HUES6 (cell line): ENCODE measurements around the gene VIM.

Experiments
- H3K27ac ChIP-seq: 2 replicates; pipeline ENCODE4 v1.7.0; 2013; ENCODE audit warnings: low read depth, mild to moderate bottlenecking, low read length, inconsistent platforms
- H3K27me3 ChIP-seq: 2 replicates; pipeline ENCODE4 v1.6.1; 2013; ENCODE audit warnings: low read length; ENCODE audit not compliant: control insufficient read depth, insufficient read depth
- H3K36me3 ChIP-seq: 2 replicates; pipeline ENCODE4 v1.6.1; 2013; ENCODE audit warnings: low read length; ENCODE audit not compliant: control insufficient read depth, insufficient read depth
- H3K4me1 ChIP-seq: 2 replicates; pipeline ENCODE4 v1.6.1; 2013; ENCODE audit warnings: low read length; ENCODE audit not compliant: control insufficient read depth, insufficient read depth
- H3K4me3 ChIP-seq: 2 replicates; pipeline ENCODE4 v1.5.1; 2013; ENCODE audit warnings: low read depth, low read length
- H3K9ac ChIP-seq: one replicate; pipeline ENCODE4 v1.6.1; 2013; ENCODE audit warnings: mild to moderate bottlenecking, low read length
- H3K9me3 ChIP-seq: 2 replicates; pipeline ENCODE4 v1.6.1; 2013; ENCODE audit warnings: low read depth, low read length; ENCODE audit not compliant: control insufficient read depth, insufficient read depth

The VIM gene

DNA sequence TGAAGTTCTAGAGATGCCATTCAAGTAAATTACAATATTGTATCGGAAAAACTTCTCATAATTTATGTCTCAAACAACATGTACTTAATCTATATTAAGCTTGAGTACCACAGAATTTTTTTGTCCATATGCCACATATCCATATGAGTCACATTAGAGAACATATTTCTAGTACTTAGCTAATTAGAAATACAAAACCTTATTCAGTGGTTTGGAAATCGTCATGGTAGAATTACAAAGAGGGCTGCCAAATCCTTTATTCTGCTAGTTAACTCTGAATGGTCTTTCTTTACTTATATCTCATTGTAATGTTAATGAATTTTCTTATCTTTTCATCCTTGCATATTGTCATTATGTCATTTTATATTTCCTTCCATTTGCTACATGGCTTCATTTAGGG lies 9.0 kb upstream of the VIM start:
- H3K4me3 ChIP-seq, result no peak overlapping the region
- no peak overlapping the region for H3K9ac ChIP-seq
- H3K4me1 ChIP-seq, result peaks cover 34% of the 10 kb centered on the region
- H3K27ac ChIP-seq, result 0 out of 2 replicates have a peak overlapping the region, but pooled peaks have one; percentile 39
- no peaks in the 10 kb centered on the region for H3K9me3 ChIP-seq
- no peaks in the 10 kb centered on the region for H3K27me3 ChIP-seq
- no peaks in the 10 kb centered on the region for H3K36me3 ChIP-seq

- H3K4me3 ChIP-seq, result no peak overlapping the region
- no peak overlapping the region for H3K27ac ChIP-seq
- no peaks in the 10 kb centered on the region for H3K36me3 ChIP-seq
- H3K27me3 ChIP-seq, result no peaks in the 10 kb centered on the region
- no peak overlapping the region for H3K9ac ChIP-seq
- H3K9me3 ChIP-seq, result no peaks in the 10 kb centered on the region
- H3K4me1 ChIP-seq, result peaks cover 21% of the 10 kb centered on the region
Measured at GRCh38 chr10:17220652-17221100, 7.4 kb upstream of the VIM start.

DNA sequence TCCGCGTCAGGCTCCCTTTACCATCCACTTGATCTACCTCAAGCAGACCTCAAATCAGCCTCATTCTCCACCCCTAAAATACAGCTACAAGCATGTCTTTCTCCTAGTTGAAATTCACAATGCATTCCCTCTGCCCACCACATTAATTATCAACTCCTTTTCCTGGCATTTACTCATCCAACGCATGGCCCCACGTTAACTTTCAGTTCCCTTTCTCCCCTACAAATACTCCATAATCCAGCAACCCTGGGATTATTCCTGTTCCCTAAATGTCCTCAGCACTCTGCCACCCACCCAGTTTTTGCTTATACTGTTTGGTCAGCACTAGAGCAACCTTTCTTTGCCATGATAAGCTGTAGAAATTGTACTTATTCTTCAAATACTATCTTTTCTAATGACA lies 5.7 kb upstream of the VIM start:
- no peak overlapping the region for H3K4me3 ChIP-seq
- peaks cover 15% of the 10 kb centered on the region for H3K27me3 ChIP-seq
- peaks cover 15% of the 10 kb centered on the region for H3K4me1 ChIP-seq
- no peaks in the 10 kb centered on the region for H3K9me3 ChIP-seq
- H3K27ac ChIP-seq, result no peak overlapping the region
- no peaks in the 10 kb centered on the region for H3K36me3 ChIP-seq
- H3K9ac ChIP-seq, result no peak overlapping the region

- Histone ChIP-seq H3K4me3 (no peak overlapping the region), H3K36me3 (peaks cover 8% of the 10 kb centered on the region; the same call in 1 of the 2 replicates), H3K4me1 (peaks cover 17% of the 10 kb centered on the region), H3K9me3 (no peaks in the 10 kb centered on the region), H3K27ac (no peak overlapping the region), H3K27me3 (peaks cover 25% of the 10 kb centered on the region), H3K9ac (no peak overlapping the region)
Measured at GRCh38 chr10:17225808-17226207, 2.2 kb upstream of the VIM start.

GRCh38 chr10:17226891-17227303 lies 1.1 kb upstream of the VIM start:
- no peak overlapping the region for H3K27ac ChIP-seq
- H3K9me3 ChIP-seq, result no peaks in the 10 kb centered on the region
- H3K27me3 ChIP-seq, result peaks cover 25% of the 10 kb centered on the region
- peaks cover 15% of the 10 kb centered on the region for H3K4me1 ChIP-seq
- peak overlapping the region; percentile 88; the same call in 1 of the 2 replicates for H3K4me3 ChIP-seq
- peaks cover 18% of the 10 kb centered on the region for H3K36me3 ChIP-seq
- H3K9ac ChIP-seq, result peak overlapping the region; percentile 92

DNA sequence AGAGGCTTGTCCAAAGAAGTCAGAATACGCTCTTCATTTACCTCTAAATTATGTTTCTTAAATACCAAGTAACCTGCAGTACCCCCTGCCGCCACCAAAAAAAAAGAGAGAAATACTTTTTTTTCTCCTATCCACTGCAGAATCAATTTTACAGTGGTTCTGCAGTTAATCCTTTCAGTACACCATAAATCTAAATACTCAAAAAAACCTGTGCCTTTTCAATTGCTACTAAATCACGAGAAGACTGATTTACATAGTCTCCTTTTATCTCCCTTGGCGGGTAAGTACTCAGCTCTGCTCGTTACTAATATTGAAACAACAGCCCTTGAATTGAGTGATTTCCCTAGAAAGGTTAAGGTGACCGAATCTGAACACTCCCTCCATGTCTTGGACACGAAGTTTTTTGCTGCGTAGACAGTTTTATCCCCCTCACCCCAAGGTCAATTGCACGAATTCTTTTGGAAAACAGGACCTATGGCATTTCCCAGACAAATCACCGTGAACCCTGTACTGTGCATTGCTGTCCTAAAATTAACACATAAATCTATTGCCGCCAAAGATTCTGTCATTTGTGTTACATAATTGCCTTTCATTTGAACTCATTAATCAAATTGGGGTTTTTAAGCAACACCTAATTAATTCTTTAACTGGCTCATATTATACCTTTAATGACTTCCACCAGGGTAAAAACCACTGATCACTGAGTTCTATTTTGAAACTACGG lies 512 bp upstream of the VIM start:
- Histone ChIP-seq H3K4me3 (peak overlapping the region; percentile 88), H3K9me3 (no peaks in the 10 kb centered on the region), H3K27ac (peak overlapping the region; percentile 37; the same call in 1 of the 2 replicates), H3K9ac (peak overlapping the region; percentile 92), H3K4me1 (peaks cover 15% of the 10 kb centered on the region), H3K36me3 (peaks cover 25% of the 10 kb centered on the region), H3K27me3 (peaks cover 25% of the 10 kb centered on the region)

GRCh38 chr10:17229016-17229716 lies 1.1 kb downstream of the VIM start:
- H3K4me1 ChIP-seq, result peaks cover 15% of the 10 kb centered on the region
- peak overlapping the region; percentile 83; the same call in 1 of the 2 replicates for H3K27ac ChIP-seq
- peaks cover 38% of the 10 kb centered on the region for H3K36me3 ChIP-seq
- peak overlapping the region; percentile 88 for H3K4me3 ChIP-seq
- peak overlapping the region; percentile 92 for H3K9ac ChIP-seq
- no peaks in the 10 kb centered on the region for H3K9me3 ChIP-seq
- H3K27me3 ChIP-seq, result peaks cover 25% of the 10 kb centered on the region

- Histone ChIP-seq H3K36me3 (peaks cover 43% of the 10 kb centered on the region), H3K4me3 (peak overlapping the region; percentile 88), H3K27ac (peak overlapping the region; percentile 17; the same call in 1 of the 2 replicates), H3K4me1 (peaks cover 15% of the 10 kb centered on the region), H3K27me3 (peaks cover 25% of the 10 kb centered on the region), H3K9ac (peak overlapping the region; percentile 92), H3K9me3 (no peaks in the 10 kb centered on the region)
Measured at GRCh38 chr10:17229717-17229966, 1.6 kb downstream of the VIM start.

DNA sequence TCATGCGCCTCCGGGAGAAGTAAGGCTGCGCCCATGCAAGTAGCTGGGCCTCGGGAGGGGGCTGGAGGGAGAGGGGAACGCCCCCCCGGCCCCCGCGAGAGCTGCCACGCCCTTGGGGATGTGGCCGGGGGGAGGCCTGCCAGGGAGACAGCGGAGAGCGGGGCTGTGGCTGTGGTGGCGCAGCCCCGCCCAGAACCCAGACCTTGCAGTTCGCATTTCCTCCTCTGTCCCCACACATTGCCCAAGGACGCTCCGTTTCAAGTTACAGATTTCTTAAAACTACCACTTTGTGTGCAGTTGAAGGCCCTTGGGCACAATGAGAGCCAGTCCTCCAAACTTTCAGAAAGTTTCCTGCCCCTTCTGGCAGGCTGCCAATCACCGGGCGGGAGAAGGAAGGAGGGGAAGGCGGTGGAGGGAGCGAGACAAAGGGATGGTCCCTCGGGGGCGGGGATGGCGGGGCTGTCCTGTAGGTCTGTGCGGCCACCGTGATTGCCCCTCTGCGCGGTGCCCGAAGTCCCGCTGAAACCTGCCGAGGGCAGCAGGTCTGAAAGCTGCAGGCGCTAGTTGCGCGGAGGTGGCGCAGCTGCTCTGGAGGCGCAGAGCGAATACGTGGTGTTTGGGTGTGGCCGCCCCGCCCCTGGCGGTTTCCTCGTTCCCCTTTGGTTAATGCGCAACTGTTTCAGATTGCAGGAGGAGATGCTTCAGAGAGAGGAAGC lies 2.1 kb downstream of the VIM start:
- Histone ChIP-seq H3K9ac (peak overlapping the region; percentile 92), H3K36me3 (peaks cover 48% of the 10 kb centered on the region), H3K27ac (peak overlapping the region; percentile 66; the same call in 1 of the 2 replicates), H3K4me1 (peaks cover 15% of the 10 kb centered on the region), H3K9me3 (no peaks in the 10 kb centered on the region), H3K27me3 (peaks cover 25% of the 10 kb centered on the region), H3K4me3 (peak overlapping the region; percentile 88)

DNA sequence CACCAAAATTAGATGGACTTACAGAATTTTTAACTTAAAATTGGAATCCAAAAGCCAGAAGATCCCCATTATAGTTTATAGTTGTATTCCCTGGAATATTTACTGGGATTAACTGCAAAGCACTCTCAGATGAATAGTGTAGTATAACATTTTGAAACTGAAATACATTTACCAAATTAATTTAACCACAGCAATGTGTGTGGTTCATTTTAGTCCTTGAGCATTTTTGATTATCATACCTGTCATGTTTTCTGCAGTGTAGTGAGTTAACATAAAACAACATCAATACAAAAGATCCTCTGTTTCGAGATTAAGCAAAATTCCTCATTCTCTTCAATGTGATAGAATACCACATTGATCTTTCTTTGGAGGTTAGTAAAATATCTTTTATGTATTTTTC lies 3.7 kb downstream of the VIM start:
- H3K4me3 ChIP-seq, result peak overlapping the region; percentile 88; the same call in 1 of the 2 replicates
- peaks cover 14% of the 10 kb centered on the region for H3K4me1 ChIP-seq
- H3K9me3 ChIP-seq, result no peaks in the 10 kb centered on the region
- H3K9ac ChIP-seq, result peak overlapping the region; percentile 57
- H3K36me3 ChIP-seq, result peaks cover 65% of the 10 kb centered on the region
- no peak overlapping the region for H3K27ac ChIP-seq
- H3K27me3 ChIP-seq, result peaks cover 15% of the 10 kb centered on the region
